ENCODE data around the gene NDUFB6. TPM values are rescaled to one million over a fixed set of nuclear protein-coding genes. Genes with fewer than 3 reads are reported as not detected.

Gene NDUFB6
- total RNA-seq (100 to 1,000 TPM in 7 of 9 donors, 10 to 100 TPM in 2; 74.6 to 209 (median 125) TPM), polyA plus RNA-seq (100 to 1,000 TPM in 1 of 2 donors, 10 to 100 TPM in 1; 89.2 to 149 TPM)
- long read RNA-seq, donor 1, transcript NDUFB6-201 (3 exons, 666 nt): minor isoform, 11 of 229 reads
- long read RNA-seq, donor 1, transcript NDUFB6-203 (4 exons, 1,366 nt): major isoform, 210 of 229 reads
- long read RNA-seq, donor 1, partial matches to known transcripts: 1 of 229 reads
- long read RNA-seq, donor 1, other reads (novel, unspliced or antisense): 5 of 229 reads
- long read RNA-seq, donor 2, transcript NDUFB6-201 (3 exons, 666 nt): minor isoform, 5 of 144 reads
- long read RNA-seq, donor 2, transcript NDUFB6-203 (4 exons, 1,366 nt): major isoform, 135 of 144 reads
- long read RNA-seq, donor 2, partial matches to known transcripts: 1 of 144 reads
- long read RNA-seq, donor 2, other reads (novel, unspliced or antisense): 1 of 144 reads
- long read RNA-seq, donor 3, transcript NDUFB6-203 (4 exons, 1,366 nt): major isoform, 108 of 116 reads
- long read RNA-seq, donor 3, partial matches to known transcripts: 0 of 116 reads
- long read RNA-seq, donor 3, other reads (novel, unspliced or antisense): 4 of 116 reads

- H3K9me3 ChIP-seq: no peaks in the 10 kb centered on the region
- peak within 1 kb of the TSS; percentile 71 to 96 (median 80) for H3K4me3 ChIP-seq
- TF ChIP-seq CTCF (IDR thresholded peaks at IDR 0.05) (no peak), POLR2A (IDR thresholded peaks at IDR 0.05) (peak in 1 of 2 donors; percentile 75)
- intact Hi-C loops (cut with DNase I): loop anchor here in 6 of 10 donors (1.0 to 10.0 kb wide), 9 partner anchors 20 to 189 kb away; partner anchors contain the start of genes ACO1 (in 3 of the 6), RIGI (in 3 of the 6), SMIM27 (in 3 of the 6) and TOPORS (in 3 of the 6)
- H3K4me1 ChIP-seq: peaks cover 0 to 35% (median 21%) of the 10 kb centered on the region in 12 donors
- H3K27me3 ChIP-seq: no peaks in the 10 kb centered on the region
- H3K27ac ChIP-seq: peak within 1 kb of the TSS; percentile 79 to 98 (median 92)
- ATAC-seq (peak; percentile 96 to 99 (median 99)), DNase-seq (peak; percentile 94 to 97 (median 96))
- H3K36me3 ChIP-seq: peaks cover 0 to 25% (median 10%) of the 10 kb centered on the region in 9 donors
- 0% methylated on average over 32 to 36 of the region's 36 CpGs for WGBS, 4 donors
Measured at GRCh38 chr9:32572900-32573523, at the start of gene NDUFB6. NDUFB6 (minus strand) TSS chr9:32573159; CDS start chr9:32573060, 99 bp downstream.

GRCh38 chr9:32618261-32618660 lies 45.3 kb upstream of the NDUFB6 start:
- Histone ChIP-seq H3K36me3 (no peaks in the 10 kb centered on the region), H3K4me1 (no peaks in the 10 kb centered on the region), H3K9me3 (no peaks in the 10 kb centered on the region), H3K4me3 (no peak overlapping the region), H3K27ac (no peak overlapping the region), H3K27me3 (peaks cover 0 to 43% (median 7%) of the 10 kb centered on the region in 9 donors)
- TF ChIP-seq CTCF (IDR thresholded peaks at IDR 0.05): no peak
- 70 to 77% (median 76%) methylated on average over 5 of the region's 5 CpGs for WGBS, 4 donors
- DNase-seq (no peak), ATAC-seq (no peak)
- intact Hi-C loops (cut with DNase I): no loop called here

- peaks cover 0 to 8% (median 0%) of the 10 kb centered on the region in 12 donors for H3K4me1 ChIP-seq
- H3K27me3 ChIP-seq: peaks cover 0 to 6% (median 0%) of the 10 kb centered on the region in 9 donors
- H3K4me3 ChIP-seq: no peak overlapping the region
- H3K36me3 ChIP-seq: no peaks in the 10 kb centered on the region
- DNase-seq (no peak), ATAC-seq (no peak)
- peaks cover 0 to 7% (median 0%) of the 10 kb centered on the region in 12 donors for H3K9me3 ChIP-seq
- no peak overlapping the region for H3K27ac ChIP-seq
- 69 to 86% (median 73%) methylated on average over 2 of the region's 2 CpGs for WGBS, 4 donors
- TF ChIP-seq POLR2A (IDR thresholded peaks at IDR 0.05): no peak
- no peak for TF ChIP-seq CTCF (IDR thresholded peaks at IDR 0.05)
- intact Hi-C loops (cut with DNase I): no loop called here
Measured at GRCh38 chr9:32606811-32607210, 33.9 kb upstream of the NDUFB6 start.
